Measurements from ENCODE around the gene FGFR3.

The FGFR3 gene

GRCh38 chr4:1775731-1776500, 17.2 kb upstream of the FGFR3 start:
- TF ChIP-seq CTCF (IDR thresholded peaks at IDR 0.05; ENCODE audit: low read depth, low read length), result no peak
- Histone ChIP-seq H3K4me3 (ENCODE audit: low read depth, low read length) (no peak overlapping the region), H3K27me3 (no peaks in the 10 kb centered on the region), H3K9me3 (no peaks in the 10 kb centered on the region), H3K36me3 (no peaks in the 10 kb centered on the region), H3K4me1 (peaks cover 20% of the 10 kb centered on the region)
- DNase-seq, result peak; percentile 65

- peaks cover 20% of the 10 kb centered on the region for H3K4me1 ChIP-seq
- no peaks in the 10 kb centered on the region for H3K9me3 ChIP-seq
- H3K27me3 ChIP-seq, result no peaks in the 10 kb centered on the region
- DNase-seq, result no peak
- H3K4me3 ChIP-seq (ENCODE audit: low read depth, low read length), result no peak overlapping the region
- H3K36me3 ChIP-seq, result no peaks in the 10 kb centered on the region
- TF ChIP-seq CTCF (IDR thresholded peaks at IDR 0.05; ENCODE audit: low read depth, low read length), result no peak
Observed at GRCh38 chr4:1776521-1777161, 16.5 kb upstream of the FGFR3 start.

DNA sequence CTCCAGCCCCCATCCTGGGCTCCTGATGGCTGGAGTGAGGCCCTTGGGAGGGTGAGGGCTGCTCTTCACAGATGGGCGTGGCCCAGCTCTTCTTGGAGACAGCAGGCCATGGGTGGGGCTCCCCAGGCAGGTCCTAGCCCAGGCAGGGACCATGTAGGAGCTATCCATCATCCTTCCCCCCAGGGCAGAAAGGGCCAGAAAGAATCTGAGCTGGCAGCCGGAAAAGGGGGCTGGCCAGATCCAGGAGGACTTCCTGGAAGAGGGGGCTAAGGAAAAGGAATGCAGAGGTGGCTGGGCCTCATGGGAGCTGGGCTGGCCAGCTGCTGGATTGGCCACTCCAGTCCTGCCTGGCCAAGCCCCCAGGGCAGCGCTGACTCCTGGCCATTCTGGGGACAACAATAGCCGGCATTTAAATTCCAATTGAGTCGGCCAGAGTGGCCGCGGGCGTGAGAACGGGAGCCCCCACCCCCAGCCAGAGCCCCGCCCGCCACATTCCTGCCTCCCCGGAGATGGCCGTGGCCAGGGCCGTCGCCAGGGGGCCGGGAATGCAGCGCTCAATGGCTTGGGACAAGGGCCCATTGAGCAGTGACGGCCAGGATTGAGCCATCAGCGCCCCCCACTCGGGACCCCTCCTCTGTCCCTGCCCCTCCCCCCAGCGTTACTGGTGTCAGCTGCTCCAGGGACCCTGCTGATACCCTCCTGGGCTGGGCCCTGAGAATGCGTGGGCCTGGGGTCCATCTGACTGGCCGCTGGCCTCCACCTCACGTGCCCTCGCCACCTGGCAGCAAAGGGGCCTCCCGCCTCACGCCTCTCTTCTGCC, 15.1 kb upstream of the FGFR3 start:
- Histone ChIP-seq H3K27me3 (no peaks in the 10 kb centered on the region), H3K4me3 (ENCODE audit: low read depth, low read length) (no peak overlapping the region)

DNA sequence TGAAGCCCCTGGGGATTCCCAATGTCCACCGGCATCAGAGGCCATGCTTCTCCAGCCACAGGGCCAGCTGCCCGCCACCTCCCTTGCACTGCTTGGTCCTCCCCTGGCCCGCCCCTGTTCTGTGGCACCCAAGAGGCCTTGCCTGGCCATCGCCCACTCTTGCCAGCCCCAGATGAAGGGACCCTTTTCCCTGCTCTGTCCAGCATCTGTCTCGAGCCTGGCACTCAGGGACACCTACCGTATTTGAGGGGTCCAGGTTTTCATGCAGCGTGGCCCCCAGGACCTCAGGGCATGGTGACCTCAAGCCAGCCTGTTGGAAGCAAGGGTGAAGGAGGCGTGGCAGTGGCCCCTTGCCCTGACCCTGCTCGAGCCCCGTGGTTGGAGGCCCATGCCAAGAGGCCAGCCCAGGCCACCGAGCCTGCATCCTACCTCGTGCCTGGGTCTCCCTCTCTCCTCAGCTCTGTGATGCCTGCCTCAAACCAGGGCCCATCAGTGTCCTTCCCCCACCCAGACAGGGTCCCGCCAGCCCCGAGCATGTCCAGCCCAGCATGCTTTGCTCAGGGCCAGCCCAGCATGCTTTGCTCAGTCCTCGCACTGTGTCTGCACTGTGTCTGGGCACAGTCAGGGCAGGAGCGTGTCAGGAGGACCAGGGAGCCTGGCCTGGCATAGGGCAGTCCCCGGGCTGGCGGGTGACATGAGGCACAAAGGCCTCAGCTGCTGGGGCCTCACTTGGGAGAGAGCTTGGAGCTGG, 14.3 kb upstream of the FGFR3 start:
- peaks cover 10% of the 10 kb centered on the region; the same call in 1 of the 2 replicates for H3K4me1 ChIP-seq
- no peak for TF ChIP-seq CTCF (IDR thresholded peaks at IDR 0.05; ENCODE audit: low read depth, low read length)
- H3K4me3 ChIP-seq (ENCODE audit: low read depth, low read length), result no peak overlapping the region
- H3K27me3 ChIP-seq, result no peaks in the 10 kb centered on the region
- H3K9me3 ChIP-seq, result no peaks in the 10 kb centered on the region
- H3K36me3 ChIP-seq, result no peaks in the 10 kb centered on the region
- DNase-seq, result no peak

More for the DNA sequence above, 15.1 kb upstream of the FGFR3 start:
- no peak for TF ChIP-seq CTCF (IDR thresholded peaks at IDR 0.05; ENCODE audit: low read depth, low read length)
- Histone ChIP-seq H3K9me3 (no peaks in the 10 kb centered on the region), H3K36me3 (no peaks in the 10 kb centered on the region), H3K4me1 (peaks cover 12% of the 10 kb centered on the region)
- no peak for DNase-seq

DNA sequence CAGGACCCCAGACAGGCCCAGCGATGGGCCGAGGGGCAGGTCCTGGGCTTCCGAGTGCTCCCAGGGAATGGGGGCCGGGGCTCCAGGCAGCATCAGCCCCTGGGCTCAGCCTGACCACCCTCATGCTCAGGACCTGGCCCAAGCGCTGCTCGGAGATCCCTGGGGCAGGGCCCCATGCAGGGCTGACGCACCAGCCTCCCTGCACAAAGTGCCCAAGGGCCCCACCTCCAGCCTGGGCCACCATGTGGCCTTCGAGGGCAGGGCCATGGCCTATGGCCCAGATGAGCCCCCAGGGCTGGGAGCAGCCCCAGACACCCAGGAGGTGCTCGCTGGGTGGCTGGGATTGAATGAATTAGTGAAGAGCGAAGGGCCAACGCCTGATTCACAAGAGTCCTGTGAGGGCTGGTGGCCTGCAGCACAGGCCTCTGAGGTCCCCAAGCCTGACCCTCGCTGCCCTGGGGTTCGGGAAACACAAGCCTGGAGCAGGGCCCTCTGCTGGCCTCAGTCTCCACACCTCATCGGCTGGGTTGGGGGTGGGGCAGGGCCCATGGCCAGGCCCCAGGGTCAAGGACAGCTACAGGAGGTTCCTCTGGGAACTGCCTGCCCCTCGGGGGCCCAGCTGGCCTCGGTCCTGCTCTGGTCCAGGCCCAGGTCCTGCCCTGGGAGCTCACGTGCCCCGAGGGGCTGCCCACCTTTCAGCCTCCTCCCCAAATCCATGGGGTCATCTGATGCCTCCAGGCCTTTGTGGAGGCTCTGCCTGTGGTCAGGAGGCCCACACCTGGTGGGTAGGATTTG, 13.3 kb upstream of the FGFR3 start:
- H3K4me1 ChIP-seq, result peaks cover 10% of the 10 kb centered on the region; the same call in 1 of the 2 replicates
- no peak overlapping the region for H3K4me3 ChIP-seq (ENCODE audit: low read depth, low read length)
- no peak for DNase-seq
- H3K27me3 ChIP-seq, result no peaks in the 10 kb centered on the region
- no peaks in the 10 kb centered on the region for H3K36me3 ChIP-seq
- H3K9me3 ChIP-seq, result no peaks in the 10 kb centered on the region
- TF ChIP-seq CTCF (IDR thresholded peaks at IDR 0.05; ENCODE audit: low read depth, low read length), result no peak
